ENCODE data around the gene RIPK3.

The RIPK3 gene

DNA sequence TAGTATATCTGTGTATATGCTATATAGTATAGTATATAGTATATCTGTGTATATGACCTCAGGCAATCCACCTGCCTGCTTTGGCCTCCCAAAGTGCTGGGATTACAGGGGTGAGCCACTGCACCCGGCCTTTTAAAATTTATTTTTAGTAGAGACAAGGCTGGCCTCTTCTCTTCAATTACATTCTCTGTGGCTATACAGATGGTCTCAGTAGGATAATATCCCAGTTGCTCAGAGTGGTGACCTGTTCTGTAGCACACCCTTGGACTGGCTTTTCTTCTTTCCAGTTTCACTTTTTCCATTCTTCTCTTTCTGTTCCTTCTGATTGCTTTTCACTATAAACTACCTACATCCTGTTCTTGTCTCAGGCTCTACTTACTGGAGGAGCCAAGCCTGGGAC lies 25.1 kb upstream of the RIPK3 start:
- TF ChIP-seq CTCF (IDR thresholded peaks at IDR 0.05; ENCODE audit: low read depth, low read length, missing control alignments), result no peak
- DNase-seq (ENCODE audit: low read depth), result no peak
- no peak overlapping the region for H3K4me3 ChIP-seq (ENCODE audit: low read depth, low read length)

DNA sequence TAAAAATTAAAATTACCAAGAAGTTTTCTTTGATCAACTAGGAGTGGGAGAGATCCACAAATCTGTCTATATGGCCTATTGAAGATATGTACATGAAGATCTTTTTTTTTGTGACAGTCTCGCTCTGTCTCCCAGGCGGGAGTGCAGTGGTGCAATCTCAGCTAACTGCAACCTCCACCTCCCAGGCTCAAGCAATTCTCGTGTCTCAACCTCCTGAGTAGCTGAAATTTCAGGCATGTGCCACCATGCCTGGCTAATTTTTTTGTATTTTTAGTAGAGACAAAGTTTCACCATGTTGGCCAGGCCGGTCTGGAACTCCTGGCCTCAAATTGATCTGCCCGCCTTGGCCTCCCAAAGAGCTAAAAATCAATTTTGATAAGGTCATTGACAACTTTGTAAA lies 23.6 kb upstream of the RIPK3 start:
- no peak for DNase-seq (ENCODE audit: low read depth)
- no peak for TF ChIP-seq CTCF (IDR thresholded peaks at IDR 0.05; ENCODE audit: low read depth, low read length, missing control alignments)
- H3K4me3 ChIP-seq (ENCODE audit: low read depth, low read length), result no peak overlapping the region

DNA sequence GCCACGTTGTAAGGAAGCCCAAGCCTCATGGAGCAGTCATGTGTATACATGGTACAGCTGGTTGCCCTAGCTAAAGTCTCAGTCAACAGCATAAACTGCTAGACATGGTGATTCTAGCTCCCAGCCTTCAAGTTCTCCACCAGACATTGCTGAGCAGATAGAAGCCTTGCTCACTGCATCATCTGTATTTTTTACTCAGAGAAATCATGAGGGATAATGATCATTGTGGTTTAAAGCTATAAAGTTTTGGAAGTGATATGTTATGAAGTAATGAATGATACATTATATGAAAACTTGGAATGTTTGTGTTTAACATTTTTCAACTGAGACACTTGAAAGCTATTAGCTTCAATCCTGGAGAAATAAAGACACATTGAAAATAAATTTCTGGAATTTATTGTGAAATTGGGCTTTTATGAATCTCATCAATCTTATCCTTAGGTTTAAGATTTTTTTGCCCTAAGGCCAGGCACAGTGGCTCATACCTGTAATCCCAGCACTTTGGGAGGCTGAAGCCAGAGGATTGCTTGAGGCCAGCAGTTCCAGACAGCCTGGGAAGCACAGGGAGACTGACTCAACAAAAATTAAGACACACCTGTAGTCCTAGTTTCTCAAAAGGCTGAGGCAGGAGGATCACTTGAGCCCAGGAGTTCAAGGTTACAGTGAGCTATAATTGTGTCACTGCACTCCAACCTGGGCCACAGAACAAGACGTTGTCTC lies 22.6 kb upstream of the RIPK3 start:
- DNase-seq (ENCODE audit: low read depth), result no peak
- no peak for TF ChIP-seq CTCF (IDR thresholded peaks at IDR 0.05; ENCODE audit: low read depth, low read length, missing control alignments)

DNA sequence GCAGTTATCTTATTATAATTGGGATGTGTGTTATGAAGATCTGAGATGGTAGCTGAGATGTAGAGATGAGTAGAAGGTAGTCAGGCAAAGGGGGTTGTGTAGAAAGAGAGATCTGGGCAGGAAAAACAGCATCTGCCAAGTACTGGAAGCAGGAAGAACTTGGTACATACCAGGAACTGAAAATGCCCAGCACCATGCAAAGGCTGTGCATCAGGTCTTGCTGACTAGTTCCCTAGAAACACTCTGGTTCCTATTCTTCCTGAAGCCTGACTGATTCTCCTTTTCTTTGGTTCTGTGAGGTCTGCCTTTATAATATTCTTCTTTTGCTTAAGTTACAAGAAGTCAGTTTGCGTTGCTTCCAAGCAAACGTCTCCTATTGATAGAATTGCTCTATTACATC lies 21.5 kb upstream of the RIPK3 start:
- no peak for TF ChIP-seq CTCF (IDR thresholded peaks at IDR 0.05; ENCODE audit: low read depth, low read length, missing control alignments)
- DNase-seq (ENCODE audit: low read depth), result no peak
- H3K4me3 ChIP-seq (ENCODE audit: low read depth, low read length), result no peak overlapping the region

More for the DNA sequence above, 22.6 kb upstream of the RIPK3 start:
- H3K4me3 ChIP-seq (ENCODE audit: low read depth, low read length), result no peak overlapping the region

DNA sequence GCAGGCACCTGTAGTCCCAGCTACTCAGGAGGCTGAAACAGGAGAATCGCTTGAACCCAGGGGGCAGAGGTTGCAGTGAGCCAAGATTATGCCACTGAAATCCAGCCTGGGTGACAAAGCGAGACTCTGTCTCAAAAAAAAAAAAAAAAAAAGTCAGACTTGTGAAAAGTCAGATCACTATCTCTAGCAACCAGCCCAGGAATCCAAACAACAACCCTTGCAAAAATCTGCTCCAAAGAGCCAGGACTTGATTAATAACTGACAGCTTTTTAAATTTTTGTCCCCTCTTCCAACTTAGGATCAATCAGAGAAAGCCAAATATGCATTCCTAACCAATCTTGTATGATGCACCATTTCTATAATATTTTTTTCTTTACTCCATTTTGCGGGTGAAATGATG lies 20.5 kb upstream of the RIPK3 start:
- no peak for TF ChIP-seq CTCF (IDR thresholded peaks at IDR 0.05; ENCODE audit: low read depth, low read length, missing control alignments)
- no peak overlapping the region for H3K4me3 ChIP-seq (ENCODE audit: low read depth, low read length)
- DNase-seq (ENCODE audit: low read depth), result no peak

GRCh38 chr14:24356208-24356607 lies 16.4 kb upstream of the RIPK3 start:
- H3K4me3 ChIP-seq (ENCODE audit: low read depth, low read length), result no peak overlapping the region
- DNase-seq (ENCODE audit: low read depth), result no peak

More at GRCh38 chr14:24356208-24356607, 16.4 kb upstream of the RIPK3 start:
- TF ChIP-seq CTCF (IDR thresholded peaks at IDR 0.05; ENCODE audit: low read depth, low read length, missing control alignments), result no peak

All from GM12864 (cell line).